ENCODE measurements around the gene NRXN2.

Gene NRXN2

DNA sequence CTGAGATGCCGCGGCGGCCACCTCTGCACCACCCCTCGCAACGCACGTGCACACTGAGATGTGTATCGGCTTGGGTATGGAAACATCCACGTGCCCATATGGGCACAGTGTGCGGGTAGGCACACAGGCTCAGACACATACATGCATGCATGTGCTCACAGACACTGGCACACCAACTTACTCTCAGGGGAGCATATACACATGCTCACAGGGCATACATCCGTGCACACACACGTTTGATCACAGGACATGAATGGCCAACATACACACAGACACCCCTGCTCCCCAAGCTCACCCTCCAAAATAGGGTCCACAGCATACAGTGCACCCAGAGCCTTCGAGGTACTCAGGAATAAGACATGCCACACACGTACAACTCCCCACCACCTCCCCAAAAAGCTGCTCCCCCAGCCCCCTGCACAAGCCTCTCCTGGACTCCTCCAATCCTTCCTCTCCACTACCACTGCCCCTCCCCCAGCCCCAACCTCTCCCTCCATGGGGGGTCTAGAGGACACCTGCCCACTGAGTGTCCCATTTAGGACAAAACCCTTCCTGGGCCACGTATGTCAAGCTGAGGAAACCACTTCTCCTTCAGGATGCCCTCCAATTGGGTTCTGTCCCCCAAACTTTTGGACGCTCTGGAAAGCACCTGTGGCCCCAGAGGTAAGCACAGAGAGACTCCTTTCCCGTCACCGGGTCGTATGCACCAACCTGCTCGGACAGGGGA is 78.9 kb downstream of the NRXN2 start:
- DNase-seq, result no peak

DNA sequence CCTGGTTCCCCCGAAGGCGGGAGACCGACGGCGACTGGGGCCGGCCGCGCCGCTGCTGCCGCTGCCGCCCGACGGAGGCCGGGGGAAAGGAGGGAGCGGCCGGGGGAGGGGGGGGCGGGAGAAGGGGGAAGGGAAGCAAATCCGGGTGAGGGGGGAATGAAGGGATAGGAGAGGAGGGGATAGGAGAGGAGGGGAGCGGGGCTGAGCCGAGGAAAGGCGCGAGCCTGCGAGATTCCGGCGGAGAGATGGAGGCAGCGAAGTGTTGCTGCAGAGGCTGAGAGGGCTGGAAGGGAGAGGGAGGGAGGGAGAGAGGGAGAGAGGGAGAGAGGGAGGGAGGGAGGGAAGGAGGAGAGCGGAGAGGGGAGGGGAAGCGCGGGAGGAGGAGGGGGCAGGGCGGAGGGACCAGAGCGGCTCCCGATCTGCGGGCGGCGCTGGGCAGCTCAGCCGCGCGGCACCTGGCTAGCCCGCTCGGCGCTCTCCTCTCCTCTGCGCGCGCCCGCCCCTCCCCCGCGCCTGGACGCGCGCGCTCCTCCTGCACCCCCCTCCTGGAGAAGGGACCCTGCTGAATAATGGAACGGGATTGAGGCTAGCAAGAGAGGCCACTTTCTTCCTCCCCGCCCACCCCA is 79.6 kb downstream of the NRXN2 start:
- no peak for DNase-seq

DNA sequence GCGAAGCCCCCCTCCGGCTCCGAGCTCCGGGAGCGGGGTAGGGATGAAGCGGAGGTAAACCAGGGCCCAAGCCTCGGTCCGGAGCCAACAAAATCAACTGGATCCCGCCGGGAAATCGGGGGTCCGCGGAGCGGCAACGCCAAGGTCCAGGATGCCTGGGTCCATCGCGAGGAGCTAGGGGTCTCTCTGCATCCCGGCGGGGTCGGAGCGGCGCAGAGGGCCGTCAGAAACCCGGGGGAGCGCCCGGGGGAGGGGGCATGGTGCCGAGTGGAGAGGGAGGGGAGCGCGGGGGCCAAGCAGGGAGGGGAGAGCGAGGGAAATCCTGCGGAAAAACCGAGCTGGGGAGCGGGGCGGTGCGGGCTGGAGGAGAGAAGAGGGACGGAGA is 80.1 kb downstream of the NRXN2 start:
- DNase-seq, result no peak

DNA sequence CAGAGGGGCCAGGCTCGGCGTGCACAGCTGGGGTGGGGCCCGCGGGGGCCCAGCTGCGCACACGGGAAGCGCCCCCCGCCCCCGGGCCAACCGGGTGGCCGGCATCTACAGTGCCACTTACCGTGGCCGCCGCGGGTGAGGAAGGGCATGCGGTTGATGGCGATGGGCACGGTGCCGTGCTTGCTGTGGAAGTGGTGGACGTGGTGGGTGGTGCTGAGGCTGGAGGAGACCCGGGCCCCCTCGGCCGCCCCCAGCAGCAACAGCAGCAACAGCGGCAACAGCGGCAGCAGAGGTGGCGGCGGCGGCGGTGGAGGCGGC is 80.6 kb downstream of the NRXN2 start:
- no peak for DNase-seq

DNA sequence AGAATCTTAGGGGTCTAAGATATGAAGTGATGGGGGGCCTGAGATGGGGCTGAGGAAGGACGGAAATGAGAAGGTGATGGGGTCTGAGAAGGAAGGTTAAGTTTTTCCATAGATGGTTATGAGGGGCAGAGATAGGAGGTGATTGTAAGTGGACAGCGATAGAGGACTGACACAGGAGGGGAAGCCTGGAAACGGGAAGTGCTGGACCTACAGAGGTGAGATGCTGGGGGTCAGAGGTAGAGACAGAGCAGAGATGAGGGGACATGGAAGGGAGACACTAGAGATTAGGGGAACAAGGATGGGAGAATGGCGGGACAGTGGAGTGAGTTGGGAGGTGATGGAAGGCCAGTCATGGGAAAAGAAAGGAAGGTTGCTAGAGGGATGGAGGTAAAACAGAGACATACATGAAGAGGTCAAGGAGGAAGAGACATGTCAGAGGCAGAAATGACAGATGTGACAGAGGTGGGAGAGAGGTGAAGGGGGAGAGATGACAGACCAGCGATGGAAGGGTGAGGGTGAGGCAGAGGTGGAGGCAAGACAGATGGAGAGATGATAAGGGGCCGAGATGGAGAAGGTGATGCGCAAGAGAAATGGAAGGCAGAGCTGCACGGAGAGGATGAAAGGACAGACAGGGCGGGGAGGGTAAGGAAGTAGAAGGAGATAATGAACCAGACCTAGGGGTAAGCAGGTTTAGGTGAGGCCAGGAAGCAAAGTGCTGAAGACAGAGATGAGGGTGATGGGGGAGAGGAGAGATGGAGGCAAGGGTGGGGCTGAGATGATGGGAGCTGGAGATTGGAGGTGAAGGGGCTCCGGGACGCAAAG is 81.2 kb downstream of the NRXN2 start:
- DNase-seq, result no peak

DNA sequence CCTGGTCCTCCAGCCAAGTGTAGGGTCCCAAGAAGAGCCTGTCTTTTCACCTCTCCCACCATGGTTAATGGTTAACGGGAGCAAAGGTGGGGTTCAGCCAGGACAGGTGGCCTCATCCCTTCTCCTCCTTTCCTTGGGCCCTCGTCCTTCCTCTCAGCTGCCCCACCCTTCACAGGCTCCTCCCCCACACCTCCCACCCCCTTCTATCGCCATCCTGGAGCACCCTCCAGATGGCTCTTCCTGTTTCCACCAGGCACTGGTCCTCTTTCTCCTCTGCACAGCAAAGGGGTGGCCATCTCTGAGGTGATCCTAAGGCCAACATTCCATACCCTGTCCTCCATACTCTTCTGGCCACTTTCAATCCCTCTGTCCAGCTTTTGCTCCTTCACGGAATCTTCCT is 83.1 kb downstream of the NRXN2 start:
- DNase-seq, result no peak

DNA sequence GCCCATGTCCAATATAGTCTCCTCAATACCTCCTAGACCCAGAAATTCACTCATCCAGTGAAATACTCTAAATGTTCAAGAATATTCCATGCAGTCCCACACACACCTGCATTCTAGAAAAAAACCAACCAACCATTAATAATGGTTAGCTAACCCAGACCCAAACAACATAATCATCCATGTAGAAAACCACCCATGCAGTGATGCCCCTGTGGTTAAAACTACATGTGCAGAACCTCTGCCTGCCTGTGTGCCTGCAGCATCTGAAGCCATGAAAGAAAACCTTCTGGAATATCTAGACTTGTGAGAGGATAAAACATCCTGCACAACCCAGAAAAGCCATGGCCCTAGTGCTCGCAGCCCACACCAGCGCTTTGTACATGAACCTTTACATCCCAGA is 84.2 kb downstream of the NRXN2 start:
- no peak for DNase-seq

DNA sequence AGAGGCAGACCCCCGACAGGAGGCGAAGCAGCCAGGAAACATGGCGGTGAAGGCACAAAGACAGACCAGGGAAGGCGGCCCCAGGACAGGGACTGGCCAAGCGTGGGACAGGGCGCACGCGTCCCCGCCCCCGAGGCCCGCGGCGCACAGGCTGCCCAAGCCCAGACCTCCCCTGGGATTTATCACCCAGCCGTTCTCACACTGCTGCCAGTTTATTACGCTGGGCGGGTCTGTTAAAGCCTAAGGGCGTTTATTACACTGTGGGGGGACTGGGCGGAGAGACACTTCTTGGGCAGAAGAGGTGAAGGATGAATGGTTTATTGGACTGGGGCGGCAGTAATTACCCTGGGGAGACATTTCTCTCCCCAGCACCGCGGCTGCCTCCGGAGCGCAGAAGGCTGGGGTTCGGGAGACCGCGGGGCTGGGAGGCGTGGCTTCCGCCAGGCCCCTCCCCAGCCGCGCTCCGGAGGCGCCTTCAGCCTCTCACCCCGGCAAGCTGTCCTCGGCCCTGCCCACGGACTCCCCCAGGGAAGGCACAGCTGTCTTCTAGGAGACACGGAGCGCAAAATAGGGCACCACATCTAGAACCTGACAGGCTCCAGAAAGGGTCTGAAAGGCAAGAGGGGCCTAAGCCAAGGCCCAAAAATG is 84.9 kb downstream of the NRXN2 start:
- no peak for DNase-seq

DNA sequence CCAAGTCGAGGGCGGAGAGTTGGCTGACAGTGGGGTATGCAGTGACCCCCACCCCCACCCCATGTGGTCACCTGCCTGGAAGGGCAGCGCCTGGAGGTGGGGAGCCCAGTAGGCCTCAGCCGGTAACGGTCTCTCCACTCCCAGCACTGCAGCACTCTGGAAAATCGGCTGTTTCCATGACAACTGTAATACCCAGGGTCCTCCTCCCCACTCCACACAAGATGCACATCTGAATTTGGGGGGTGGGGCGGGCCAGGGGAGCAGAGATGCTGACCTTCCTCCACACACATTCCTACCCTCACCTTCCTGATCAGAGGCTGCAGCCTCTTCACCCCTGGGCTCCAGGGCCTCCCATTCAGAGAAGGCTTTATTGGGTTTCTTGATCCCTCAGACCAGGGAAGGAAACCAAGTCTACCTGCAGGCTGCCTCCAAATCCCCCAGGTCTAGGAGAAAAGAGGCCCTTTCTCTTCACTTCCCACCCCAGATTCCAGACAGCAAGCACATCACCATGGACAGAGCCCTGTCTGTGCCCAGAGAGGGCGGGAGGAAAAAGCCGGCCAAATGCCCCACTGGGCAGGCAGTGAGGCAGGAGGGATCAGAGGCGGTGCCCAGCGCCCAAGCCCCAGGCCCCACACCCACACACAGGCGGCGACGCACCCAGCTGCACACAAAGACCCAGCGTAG is 85.5 kb downstream of the NRXN2 start:
- no peak for DNase-seq

DNA sequence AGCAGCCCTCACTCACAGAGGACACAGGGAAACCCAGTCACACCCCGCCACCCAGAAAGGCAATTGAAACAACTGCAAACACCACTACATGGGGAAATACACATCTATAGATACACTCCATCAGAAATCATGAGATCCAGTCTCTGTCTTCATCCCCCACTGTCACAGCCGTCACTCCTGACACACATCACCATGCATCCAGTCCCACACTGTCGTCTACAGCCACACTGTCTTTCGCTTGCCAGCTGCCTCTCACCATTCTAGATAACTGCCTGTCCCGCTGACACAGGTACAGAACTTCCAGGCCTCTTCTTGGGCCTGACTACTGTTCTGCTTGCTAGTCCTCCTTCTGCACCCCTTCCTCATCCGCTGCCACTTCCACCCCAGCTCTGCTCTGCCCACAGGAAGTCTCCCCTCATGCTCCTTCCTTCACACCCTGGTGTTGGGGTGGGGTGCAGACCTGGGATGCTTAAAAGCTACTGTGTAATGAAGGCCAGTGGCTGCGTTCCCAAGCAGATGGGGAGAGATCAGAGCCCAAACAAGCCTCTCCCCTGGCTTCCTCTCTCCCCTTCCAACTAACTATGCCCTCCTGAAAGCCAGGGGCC is 89.3 kb downstream of the NRXN2 start:
- DNase-seq, result no peak

DNA sequence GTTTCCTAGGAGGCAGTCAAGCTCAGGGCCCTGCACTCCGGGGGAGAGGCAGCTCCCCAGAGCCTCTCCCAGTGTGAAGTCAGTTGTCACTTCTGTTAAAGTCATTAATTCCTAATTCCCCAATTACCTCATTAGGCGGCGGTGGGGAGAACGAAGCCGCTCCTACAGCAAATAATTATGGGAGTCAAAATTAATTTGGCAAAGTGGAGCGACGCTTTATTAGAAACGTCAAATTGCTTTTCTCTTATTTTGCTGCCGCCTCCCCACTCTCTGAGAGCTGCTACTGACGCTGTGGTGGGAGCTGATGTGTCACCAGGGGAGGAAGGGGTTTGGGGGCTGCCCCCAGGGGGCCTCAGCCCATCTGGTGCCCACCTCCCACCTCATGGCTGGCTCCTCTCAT is 90.3 kb downstream of the NRXN2 start:
- DNase-seq, result no peak

DNA sequence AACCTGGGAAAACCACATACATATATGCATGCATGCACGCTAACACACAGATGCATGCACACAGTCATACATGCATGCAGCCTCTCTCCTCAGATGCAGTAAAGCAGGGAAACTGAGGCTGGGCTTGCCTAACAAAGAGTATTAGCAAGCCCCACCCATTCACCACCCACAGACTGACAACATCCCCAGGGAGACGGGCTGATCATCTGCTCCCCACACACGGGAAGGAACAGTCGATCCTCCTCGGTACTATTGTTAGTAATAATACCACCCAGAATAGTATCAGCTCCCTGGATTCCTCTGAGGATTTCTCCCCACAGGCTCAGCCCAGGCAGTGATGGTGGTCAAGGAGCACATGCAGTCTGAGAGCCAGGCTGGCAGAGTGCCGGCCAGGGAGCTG is 90.8 kb downstream of the NRXN2 start:
- DNase-seq, result no peak

DNA sequence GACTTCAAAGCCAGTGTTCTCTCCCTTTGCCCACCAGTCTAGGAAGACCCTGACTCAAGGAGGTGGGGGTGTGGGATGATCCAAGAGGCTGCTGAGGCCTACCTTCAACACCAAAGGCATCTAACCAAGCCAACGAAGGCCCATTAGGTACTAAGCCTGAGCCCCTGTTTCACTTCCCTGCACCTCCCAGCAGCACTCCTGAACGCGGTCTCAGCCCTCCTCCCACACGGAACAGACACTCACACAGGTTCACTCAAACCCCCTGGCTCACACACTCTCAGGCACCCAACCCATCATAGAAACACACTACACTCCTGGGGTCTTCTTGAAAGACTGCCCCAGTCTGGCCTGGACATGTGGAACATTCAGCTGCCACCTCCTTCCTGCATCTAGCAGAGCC is 91.3 kb downstream of the NRXN2 start:
- DNase-seq, result no peak

DNA sequence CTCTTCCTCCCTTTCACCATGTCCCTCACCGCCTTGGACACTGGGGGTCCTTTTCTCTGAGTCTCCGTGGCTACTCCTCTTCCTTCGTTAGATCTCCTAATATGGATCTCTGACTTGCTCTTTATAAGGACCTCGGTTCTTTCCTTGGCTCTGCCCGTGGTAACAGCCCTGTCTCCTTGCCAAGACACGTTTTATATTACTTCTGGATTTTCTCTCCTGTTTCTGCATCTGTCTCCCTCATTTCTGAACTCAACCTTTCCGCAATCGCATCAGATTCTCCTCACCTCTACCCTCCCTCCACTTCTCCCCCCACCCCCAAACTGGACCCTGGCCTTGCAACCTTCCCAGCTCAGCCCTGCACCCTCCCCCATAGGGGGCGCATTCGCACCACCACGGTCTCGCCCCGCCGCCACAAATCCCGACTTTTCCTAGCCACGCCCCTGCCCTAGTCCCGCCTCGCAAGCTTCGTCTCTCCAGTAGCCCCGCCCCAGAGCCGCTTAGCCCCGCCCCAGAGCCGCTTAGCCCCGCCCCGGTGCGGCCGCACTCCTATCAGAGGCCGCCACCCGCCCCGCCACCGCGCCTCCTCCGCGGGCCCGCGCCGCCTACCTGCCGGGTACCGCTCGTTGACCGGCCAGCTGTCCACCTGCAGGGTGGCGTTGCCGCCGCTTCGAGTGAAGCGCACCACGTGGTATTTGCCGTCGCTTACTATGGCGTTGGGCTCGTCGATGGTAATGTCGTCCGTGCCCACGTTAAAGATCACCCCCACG is 93.0 kb downstream of the NRXN2 start:
- no peak for DNase-seq

DNA sequence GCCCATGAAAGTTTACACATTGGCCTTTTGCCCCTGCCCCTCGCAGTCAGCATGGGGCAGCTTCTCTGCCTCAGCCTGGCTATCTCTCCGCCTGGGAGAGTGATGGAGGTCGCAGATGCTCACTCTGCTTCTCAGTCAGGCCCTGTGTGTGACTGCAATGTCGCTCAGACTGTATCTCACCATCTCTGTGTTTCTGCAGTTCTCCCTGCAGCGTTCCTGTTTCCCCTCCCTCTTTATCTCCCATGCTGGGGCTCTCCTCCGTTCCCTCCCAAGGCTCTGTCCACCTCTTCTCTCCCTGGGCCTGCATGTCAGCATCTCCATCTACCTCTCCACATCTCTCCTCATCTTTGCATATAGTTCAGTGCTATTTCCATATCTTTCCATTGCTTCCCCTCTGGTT is 93.9 kb downstream of the NRXN2 start:
- no peak for DNase-seq

DNA sequence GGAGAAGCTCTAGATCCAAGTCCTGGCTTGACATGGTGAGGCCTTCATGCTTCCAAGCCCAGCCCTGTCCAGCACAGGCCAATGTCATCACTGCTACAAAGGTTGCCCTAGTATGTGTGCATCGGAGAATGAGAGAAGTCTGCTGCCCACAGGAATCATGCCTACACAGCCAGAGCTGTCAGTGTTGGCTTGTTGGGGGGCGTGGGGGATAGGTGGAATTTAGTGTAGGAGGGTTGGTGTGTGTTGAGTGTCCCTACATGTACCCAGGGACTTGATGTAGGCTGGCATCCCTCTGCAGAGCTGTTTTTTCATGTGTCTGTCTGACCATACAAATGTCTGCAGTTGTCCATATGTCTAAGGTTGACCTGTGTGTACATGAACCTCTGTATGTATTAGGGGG is 94.4 kb downstream of the NRXN2 start:
- no peak for DNase-seq

DNA sequence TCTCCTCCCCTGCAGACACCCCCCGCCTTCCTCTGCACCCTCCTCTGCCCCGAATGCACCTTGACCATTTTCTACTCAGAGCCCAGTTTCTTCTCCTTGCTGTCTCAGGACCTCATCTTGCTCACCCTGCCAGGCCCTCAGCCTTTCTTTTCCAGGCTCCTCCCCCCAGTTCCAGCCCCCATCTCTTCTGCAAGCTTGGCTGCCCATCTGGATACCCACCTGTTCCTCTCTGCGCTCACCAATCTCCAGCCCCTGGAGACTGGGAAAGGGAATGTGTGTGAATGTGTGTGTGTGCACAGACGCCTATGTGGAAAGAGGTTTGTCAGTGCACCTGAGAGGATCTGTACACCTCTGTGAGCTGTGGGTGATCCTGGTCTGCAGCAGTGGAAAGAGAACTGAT is 95.6 kb downstream of the NRXN2 start:
- DNase-seq, result no peak

DNA sequence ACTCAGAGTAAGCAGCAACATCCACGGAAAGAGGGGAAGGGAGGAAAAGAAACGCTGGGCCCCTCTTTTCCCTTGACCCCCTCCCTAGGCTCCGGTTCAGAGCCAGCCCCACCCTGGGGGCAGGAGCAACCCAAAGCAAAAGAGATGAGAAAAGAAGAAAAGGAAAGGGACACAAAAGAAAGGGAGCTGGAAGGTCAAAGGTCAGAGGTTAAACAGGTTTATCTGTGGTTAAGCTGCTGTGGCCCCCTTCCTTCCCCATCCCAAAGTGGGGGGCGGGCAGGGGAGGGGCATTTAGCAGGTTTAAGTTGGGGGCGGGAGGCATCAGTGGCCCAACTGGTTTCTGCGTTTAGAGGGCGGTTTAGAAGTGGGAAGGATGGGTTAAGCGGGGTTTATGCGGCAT is 96.4 kb downstream of the NRXN2 start:
- no peak for DNase-seq

DNA sequence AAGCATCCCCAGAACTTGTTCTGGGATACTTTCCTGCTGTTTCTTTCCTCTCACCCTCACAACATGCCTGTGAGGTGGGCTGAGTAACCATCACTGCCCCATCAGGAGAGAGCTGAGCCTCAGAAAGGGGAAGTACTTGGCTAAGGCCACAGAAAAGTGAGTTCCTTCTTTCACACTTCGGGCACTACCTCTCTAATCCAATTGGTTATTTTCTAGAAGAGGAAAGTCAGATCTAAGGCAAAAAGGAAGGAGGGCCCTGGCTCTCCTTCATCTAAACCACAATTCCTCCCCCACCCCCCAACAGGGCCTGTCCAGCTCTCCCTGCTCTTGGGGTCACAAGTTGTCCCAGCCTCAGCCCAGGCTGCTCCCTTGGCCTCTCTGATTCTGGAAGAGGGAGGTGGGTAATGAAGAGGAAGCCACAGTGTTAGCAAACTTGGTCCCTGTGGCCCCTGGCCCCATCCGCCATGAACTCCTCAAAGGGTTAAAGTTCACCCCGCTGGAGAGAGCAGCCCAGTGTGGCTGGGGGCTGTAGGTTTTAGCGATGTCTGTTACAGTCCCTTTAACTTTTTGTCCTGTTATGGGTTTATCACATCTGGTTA is 98.0 kb downstream of the NRXN2 start:
- peak in 1 of 2 donors; percentile 29 for DNase-seq

DNA sequence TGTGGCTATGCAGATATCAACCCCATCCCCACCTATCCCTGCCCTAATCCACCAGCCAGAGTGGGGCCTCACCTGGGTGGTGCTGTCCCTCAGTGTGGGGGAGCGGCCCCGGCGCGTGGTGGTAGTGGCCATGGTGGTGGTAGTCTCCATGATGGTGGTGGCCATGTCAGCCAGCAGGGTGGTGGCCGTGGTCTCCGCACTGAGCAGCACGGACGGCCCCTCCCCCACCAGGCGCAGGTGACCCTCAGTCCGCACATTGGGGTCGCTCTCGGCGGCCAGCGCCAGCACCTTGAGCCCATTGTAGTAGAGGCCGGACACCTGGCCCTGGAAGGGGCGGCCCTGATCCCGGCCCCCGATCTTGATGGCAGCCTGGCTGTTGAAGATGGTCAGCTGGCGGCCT is 100.3 kb downstream of the NRXN2 start:
- no peak for DNase-seq

DNA sequence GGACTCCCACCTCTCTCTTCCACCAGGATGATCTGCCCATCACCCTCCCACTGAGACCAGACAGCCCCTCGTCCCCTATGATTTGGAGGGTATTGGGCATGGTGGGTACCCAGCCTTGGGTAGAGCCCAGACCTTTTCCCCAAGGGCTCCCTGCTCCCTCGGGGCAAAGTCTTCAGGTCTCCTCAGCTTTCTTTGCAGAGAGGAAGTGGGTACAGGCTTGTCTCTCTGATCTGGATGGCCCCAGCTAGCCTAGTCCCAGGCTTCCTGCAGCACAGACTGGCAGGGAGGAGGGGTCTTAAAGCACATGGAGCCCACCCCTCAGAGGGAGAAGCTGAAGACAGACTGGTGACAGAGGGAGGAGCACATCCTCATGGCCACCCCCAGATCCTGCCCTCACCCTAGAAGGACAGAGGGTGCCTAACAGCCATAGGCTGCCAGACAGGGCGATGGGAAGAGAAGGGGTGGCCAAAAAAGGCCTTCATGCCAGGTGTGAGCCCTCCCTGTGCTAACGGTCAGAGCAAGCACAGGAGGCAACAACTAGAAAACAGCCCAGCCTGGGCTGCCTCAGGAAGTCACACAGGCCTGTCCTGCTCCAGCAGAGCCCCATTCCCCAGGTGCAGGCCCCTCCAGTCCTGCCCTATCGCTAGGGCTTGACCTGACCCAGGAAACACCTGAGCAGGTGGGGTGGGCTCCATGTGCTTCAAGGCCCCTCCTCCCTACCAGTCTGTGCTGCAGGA is 101.5 kb downstream of the NRXN2 start:
- no peak for DNase-seq
